ENCODE measurements around the gene FAM47E.

GRCh38 chr4:76233967-76234678 lies 17.4 kb upstream of the FAM47E start:
- TF ChIP-seq CTCF (IDR thresholded peaks at IDR 0.05): no peak
- TF ChIP-seq POLR2A (IDR thresholded peaks at IDR 0.05): no peak

Measured in adrenal gland (tissue), 5 donors.